Ovary (tissue), 9 donors: ENCODE data around the gene BTLA. TPM values are rescaled to one million over a fixed set of nuclear protein-coding genes. Genes with fewer than 3 reads are reported as not detected.

Experiments
- DNase-seq, 5 donors: peaks; one replicate each; pipeline ENCODE4 v3.0.0-alpha.2; 2019 to 2020
- H3K27ac ChIP-seq, 2 donors: fragments of 200-600 bp; one replicate each; pipeline versions ENCODE4 v1.5.1 to v1.8.0; 2019 to 2022
- H3K27me3 ChIP-seq: fragments of 200-600 bp; one replicate; pipeline ENCODE4 v1.8.0; 2022
- H3K36me3 ChIP-seq: fragments of 200-600 bp; sonication (generic); one replicate; pipeline ENCODE4 v1.5.1; 2019
- H3K4me1 ChIP-seq: one replicate; pipeline ENCODE4 v1.8.1; 2013; ENCODE audit warnings: mild to moderate bottlenecking, moderate library complexity; ENCODE audit not compliant: insufficient read depth
- H3K4me3 ChIP-seq: fragments of 200-600 bp; sonication (generic); one replicate; pipeline ENCODE4 v1.5.1; 2017
- H3K9me3 ChIP-seq, 2 donors: fragments of 200-600 bp in 1 of 2; sonication (generic) in 1 of 2; one replicate each; pipeline versions ENCODE4 v1.5.1 to v1.8.1; 2013 to 2019; ENCODE audit warnings: mild to moderate bottlenecking in 1 of 2, moderate library complexity in 1 of 2
- CTCF ChIP-seq, 3 donors: fragments of 450-650 bp in 2 of 3; fragments of 200-600 bp in 1 of 3; IDR thresholded peaks; one replicate each; pipeline versions ENCODE4 v1.5.1 to v1.8.0; 2016 to 2022; ENCODE audit warnings: antibody characterized with exemption in 3 of 3, mild to moderate bottlenecking in 1 of 3
- EP300 ChIP-seq: sonication (generic); formaldehyde crosslinking; IDR thresholded peaks from one replicate; pipeline ENCODE4 v1.6.1; 2017; ENCODE audit warnings: antibody characterized with exemption
- POLR2A ChIP-seq: fragments of 450-650 bp; IDR thresholded peaks from one replicate; pipeline ENCODE4 v1.6.1; 2017; ENCODE audit warnings: antibody characterized with exemption, mild to moderate bottlenecking, moderate library complexity
- WGBS, 3 donors: extraction: QIAGEN DNeasy Blood & Tissue Kit in 1 of 3; methylation state at CpG; one replicate each; pipeline versions ENCODE4 v1.1.5 to v1.1.7; 2013 to 2017; 5-methylcytosine and 5-hydroxymethylcytosine counted together
- intact Hi-C, 4 donors: fragments of 100-400 bp; cut with DNase I; formaldehyde crosslinking; loops; one replicate each; pipeline versions ENCODE4 v1.11.0 to v1.15.1; 2022 to 2023
- polyA plus RNA-seq, 2 donors: library from polyadenylated mRNA; stranded (reverse); fragments of 200-250 nt in 1 of 2; fragments of 350-450 nt in 1 of 2; fragmentation: Illumina TruSeq in 1 of 2; extraction: RNeasy Lipid Tissue Mini Kit (QIAGEN cat#74804) in 1 of 2; gene quantifications; one replicate each; pipeline ENCODE4 v1.2.3, GENCODE V29; 2013 to 2014
- total RNA-seq, 7 donors: library from RNA; depleted of rRNA in 2 of 7; stranded (reverse); fragments of >200 nt in 2 of 7; fragmentation: NEBNext Ultra II Directional in 3 of 7; extraction: Animal tissue kit (Norgen Biotek cat#: 25700) in 3 of 7; gene quantifications; one replicate each; pipeline versions ENCODE4 v1.1.0 to v1.2.4, GENCODE V29; 2016 to 2023
- donor health status: DM: no; HTN: no; CAD: no; lungs with moderate emphysema.
- donor health status: DM: no; HTN: no; CAD: no.
- donor health status: Bipolar disorder and iron deficiency.
- donor health status: DM: yes; HTN: yes; CAD: no.
- donor health status: DM: no; HTN: no; CAD: no.
- donor health status: DM: yes; HTN: yes; CAD: no.

The BTLA gene
- total and polyA plus RNA-seq, 9 donors: 0.04 to 0.48 (median 0.17) TPM; not detected in 4

- 92 to 98% (median 98%) methylated on average over 2 of the region's 2 CpGs for WGBS, 3 donors
- no peaks in the 10 kb centered on the region for H3K27me3 ChIP-seq
- no peaks in the 10 kb centered on the region for H3K9me3 ChIP-seq
- no peaks in the 10 kb centered on the region for H3K4me1 ChIP-seq
- intact Hi-C loops: no loop called here
- no peak for DNase-seq
- H3K27ac ChIP-seq: no peak overlapping the region
- no peak overlapping the region for H3K4me3 ChIP-seq
- no peaks in the 10 kb centered on the region for H3K36me3 ChIP-seq
- TF ChIP-seq EP300: no peak
- no peak for TF ChIP-seq POLR2A
- TF ChIP-seq CTCF (IDR thresholded peaks at IDR 0.05): no peak
Observed at GRCh38 chr3:112474796-112475195, 24.5 kb downstream of the BTLA start.

GRCh38 chr3:112472691-112473090 is 26.6 kb downstream of the BTLA start:
- Histone ChIP-seq H3K27me3 (no peaks in the 10 kb centered on the region), H3K27ac (no peak overlapping the region), H3K4me3 (no peak overlapping the region), H3K4me1 (no peaks in the 10 kb centered on the region), H3K36me3 (no peaks in the 10 kb centered on the region), H3K9me3 (no peaks in the 10 kb centered on the region)
- intact Hi-C loops: no loop called here
- WGBS, 3 donors: 29 to 51% (median 45%) methylated on average over 1 of the region's 1 CpG
- no peak for DNase-seq
- TF ChIP-seq POLR2A (no peak), EP300 (no peak)

DNA sequence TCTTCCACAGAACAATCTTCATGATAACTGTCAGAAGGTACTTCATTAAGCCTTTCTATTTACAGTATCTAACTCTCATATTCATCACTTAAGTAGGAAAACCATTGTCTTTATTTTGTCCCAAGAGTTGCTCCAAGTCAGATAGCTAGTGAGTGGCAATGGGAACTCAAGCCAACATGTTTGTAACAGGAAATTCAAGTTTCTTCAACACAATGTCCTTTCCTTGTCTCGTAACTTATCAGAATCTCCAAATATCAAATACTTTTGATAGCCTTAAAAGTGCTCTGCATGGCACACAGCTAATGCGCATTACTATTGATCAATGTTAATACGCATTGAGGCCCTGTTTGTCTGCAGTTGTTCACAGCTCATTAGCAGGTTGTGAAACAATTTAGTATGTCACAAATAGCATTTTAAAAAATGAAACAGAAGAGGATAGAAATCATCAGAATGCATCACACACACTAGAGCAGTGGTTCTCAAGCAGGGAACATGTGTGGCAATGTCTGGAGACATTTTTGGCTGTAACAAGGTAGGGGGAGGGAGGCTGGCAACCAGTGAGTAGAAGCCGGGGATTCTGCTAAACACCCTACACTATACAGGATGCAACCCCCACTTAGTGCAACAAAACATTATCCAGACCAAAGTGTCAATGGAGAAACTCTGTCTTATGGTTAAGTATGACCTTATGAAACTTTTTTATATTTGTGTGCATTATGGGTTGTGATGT is 27.5 kb downstream of the BTLA start:
- no peak for DNase-seq
- H3K4me1 ChIP-seq: no peaks in the 10 kb centered on the region
- intact Hi-C loops: no loop called here
- H3K36me3 ChIP-seq: no peaks in the 10 kb centered on the region
- no peak for TF ChIP-seq EP300
- TF ChIP-seq CTCF (IDR thresholded peaks at IDR 0.05): no peak
- no peak for TF ChIP-seq POLR2A
- no peak overlapping the region for H3K4me3 ChIP-seq
- 92 to 95% (median 92%) methylated on average over 4 of the region's 4 CpGs for WGBS, 3 donors
- no peaks in the 10 kb centered on the region for H3K27me3 ChIP-seq
- no peaks in the 10 kb centered on the region for H3K9me3 ChIP-seq
- H3K27ac ChIP-seq: no peak overlapping the region

DNA sequence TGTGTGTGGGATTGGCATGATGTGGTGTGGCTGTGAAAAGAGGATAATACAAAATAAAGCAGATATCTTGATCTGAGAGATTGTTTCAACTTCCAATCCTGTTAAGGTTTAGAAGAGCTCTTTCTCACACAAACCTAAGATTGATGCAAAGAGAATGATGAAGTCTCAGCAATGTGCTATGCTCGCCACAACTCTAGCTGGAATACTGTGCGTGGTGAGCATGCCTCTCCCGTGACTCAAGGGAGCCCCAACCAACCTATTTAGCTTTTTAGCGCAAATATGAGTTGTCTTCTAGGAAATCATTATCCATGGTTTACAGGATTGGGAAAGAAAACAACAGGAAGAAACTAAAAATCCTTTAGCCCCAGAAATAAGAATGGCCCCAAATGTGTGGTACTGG is 28.5 kb downstream of the BTLA start:
- Histone ChIP-seq H3K4me3 (no peak overlapping the region), H3K36me3 (no peaks in the 10 kb centered on the region), H3K9me3 (no peaks in the 10 kb centered on the region), H3K4me1 (no peaks in the 10 kb centered on the region), H3K27ac (no peak overlapping the region), H3K27me3 (no peaks in the 10 kb centered on the region)
- WGBS, 3 donors: 96 to 98% (median 97%) methylated on average over 4 of the region's 4 CpGs
- intact Hi-C loops: no loop called here
- DNase-seq: no peak
- TF ChIP-seq CTCF (IDR thresholded peaks at IDR 0.05) (no peak), POLR2A (no peak), EP300 (no peak)

DNA sequence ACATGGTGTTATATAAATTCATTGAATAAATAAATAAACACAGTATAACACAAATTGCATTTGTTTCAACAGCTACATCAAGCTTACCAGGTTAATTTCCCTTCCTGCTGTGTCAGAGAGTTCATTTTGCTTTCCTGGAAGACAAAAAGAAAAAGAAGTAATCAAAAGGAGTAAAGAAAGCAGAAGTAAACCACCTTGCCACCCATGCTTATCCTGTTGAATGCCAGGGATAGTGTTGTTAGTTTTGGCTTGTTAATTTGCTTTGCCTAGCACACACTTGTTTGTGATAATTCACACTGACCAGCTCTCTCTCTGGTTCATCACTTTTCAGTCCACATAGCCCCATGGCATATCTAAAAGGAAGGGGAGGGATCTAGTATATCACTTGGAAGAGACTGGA is 29.6 kb downstream of the BTLA start:
- no peaks in the 10 kb centered on the region for H3K27me3 ChIP-seq
- H3K27ac ChIP-seq: no peak overlapping the region
- intact Hi-C loops: no loop called here
- no peak overlapping the region for H3K4me3 ChIP-seq
- H3K4me1 ChIP-seq: no peaks in the 10 kb centered on the region
- no peak for DNase-seq
- no peaks in the 10 kb centered on the region for H3K36me3 ChIP-seq
- no peaks in the 10 kb centered on the region for H3K9me3 ChIP-seq
- no peak for TF ChIP-seq EP300
- TF ChIP-seq POLR2A: no peak
- no peak for TF ChIP-seq CTCF (IDR thresholded peaks at IDR 0.05)
